HFFc6 (cell line): ENCODE data around the gene DHDH. TPM values are rescaled to one million over a fixed set of nuclear protein-coding genes. Genes with fewer than 3 reads are reported as not detected.
"Not testable (repeated sequence)": the region's sequence is repeated elsewhere in the genome, so short reads cannot be mapped to it uniquely, and the experiment has no call there.

Experiments
- DNase-seq: peaks from one replicate; pipeline ENCODE4 v3.0.0-alpha.2; 2018
- H3K27ac Mint-ChIP-seq: 2 replicates; pipeline ENCODE4 v1.8.0; 2020; ENCODE audit warnings: mild to moderate bottlenecking, mixed read lengths
- H3K27me3 Mint-ChIP-seq: 2 replicates; pipeline ENCODE4 v1.8.0; 2021; ENCODE audit warnings: mild to moderate bottlenecking, moderate library complexity, mixed read lengths; ENCODE audit not compliant: insufficient read depth
- H3K36me3 Mint-ChIP-seq: 2 replicates; pipeline ENCODE4 v1.8.0; 2021; ENCODE audit warnings: low read depth, mixed read lengths
- H3K4me1 Mint-ChIP-seq: 2 replicates; pipeline ENCODE4 v1.8.0; 2020; ENCODE audit warnings: low read depth, mixed read lengths
- H3K4me3 Mint-ChIP-seq: 2 replicates; pipeline ENCODE4 v1.8.0; 2020; ENCODE audit warnings: mild to moderate bottlenecking, moderate library complexity, mixed read lengths
- H3K9me3 Mint-ChIP-seq: 2 replicates; pipeline ENCODE4 v1.8.0; 2020; ENCODE audit warnings: mild to moderate bottlenecking, mixed read lengths
- total RNA-seq, 6 experiments: library from RNA; stranded (reverse); fragmentation: NEBNext Ultra II Directional; extraction: Animal tissue kit (Norgen Biotek cat#: 25700); gene quantifications; 2 replicates in 1 of 6; 3 replicates in 5 of 6; pipeline ENCODE4 v1.2.3, GENCODE V29; 2021
- TF ChIP-seq, protein P1 (sequence below): fragments of 200-600 bp; sonication (generic); IDR thresholded peaks from 2 replicates; pipeline ENCODE4 v1.5.0; 2021; ENCODE audit warnings: antibody characterized with exemption, mild to moderate bottlenecking

DHDH gene
- total RNA-seq, 6 experiments from 2014 or later, result not detected

DNA sequence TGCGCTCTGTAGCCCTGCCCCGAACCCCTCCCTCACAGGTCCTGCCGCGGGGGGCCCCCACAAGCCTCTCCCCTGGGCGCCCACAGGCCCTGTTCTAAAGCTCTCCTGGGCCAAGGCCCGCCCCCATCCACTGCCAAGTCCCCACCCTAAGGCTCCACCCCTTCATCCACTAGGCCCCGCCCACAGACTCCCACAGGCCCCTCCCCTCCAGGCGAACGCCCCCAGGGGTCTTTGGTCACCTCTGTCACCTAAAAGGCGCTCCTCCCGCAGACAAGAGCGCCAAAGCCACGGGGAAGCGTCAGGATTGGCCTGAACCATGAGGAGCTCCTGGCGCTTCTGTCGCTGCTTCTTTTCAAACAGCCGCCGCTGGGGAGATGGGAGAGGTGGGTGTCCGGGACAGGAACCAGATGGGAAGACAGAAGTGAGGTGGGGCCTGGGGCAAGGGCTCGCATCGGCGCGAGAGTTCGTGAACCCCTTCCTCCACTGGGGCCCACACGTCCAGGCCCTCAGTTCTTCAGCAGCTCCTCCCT is 37.2 kb upstream of the DHDH start:
- H3K27ac Mint-ChIP-seq, result no peak overlapping the region
- H3K9me3 Mint-ChIP-seq, result no peaks in the 10 kb centered on the region
- peaks cover 4% of the 10 kb centered on the region; the same call in 1 of the 2 replicates for H3K36me3 Mint-ChIP-seq
- no peak overlapping the region for H3K4me3 Mint-ChIP-seq
- peaks cover 16% of the 10 kb centered on the region for H3K4me1 Mint-ChIP-seq
- TF ChIP-seq, protein P1, sequence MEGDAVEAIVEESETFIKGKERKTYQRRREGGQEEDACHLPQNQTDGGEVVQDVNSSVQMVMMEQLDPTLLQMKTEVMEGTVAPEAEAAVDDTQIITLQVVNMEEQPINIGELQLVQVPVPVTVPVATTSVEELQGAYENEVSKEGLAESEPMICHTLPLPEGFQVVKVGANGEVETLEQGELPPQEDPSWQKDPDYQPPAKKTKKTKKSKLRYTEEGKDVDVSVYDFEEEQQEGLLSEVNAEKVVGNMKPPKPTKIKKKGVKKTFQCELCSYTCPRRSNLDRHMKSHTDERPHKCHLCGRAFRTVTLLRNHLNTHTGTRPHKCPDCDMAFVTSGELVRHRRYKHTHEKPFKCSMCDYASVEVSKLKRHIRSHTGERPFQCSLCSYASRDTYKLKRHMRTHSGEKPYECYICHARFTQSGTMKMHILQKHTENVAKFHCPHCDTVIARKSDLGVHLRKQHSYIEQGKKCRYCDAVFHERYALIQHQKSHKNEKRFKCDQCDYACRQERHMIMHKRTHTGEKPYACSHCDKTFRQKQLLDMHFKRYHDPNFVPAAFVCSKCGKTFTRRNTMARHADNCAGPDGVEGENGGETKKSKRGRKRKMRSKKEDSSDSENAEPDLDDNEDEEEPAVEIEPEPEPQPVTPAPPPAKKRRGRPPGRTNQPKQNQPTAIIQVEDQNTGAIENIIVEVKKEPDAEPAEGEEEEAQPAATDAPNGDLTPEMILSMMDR, result no peak
- H3K27me3 Mint-ChIP-seq, result peaks cover 13% of the 10 kb centered on the region
- no peak for DNase-seq

DNA sequence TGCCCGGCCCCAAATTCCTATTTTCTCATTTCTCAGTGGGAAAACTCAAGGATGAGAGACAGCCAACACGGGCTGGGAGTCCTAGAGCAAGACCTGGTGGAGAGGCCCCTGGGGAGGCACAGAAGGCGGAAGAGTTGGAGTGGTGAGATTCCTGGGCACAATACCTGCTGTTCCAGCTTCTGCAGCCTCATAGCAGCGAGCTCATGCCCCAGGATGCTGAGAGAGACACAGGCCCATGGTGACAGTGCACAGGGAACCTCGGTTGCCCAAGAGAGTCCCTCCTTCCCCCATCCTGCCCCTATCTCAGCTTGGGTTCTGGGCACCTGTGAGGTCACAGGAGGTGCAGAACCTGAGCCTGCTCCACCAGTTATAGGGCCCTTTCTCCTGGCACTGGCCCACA is 36.3 kb upstream of the DHDH start:
- Mint-ChIP-seq H3K27ac (no peak overlapping the region), H3K4me1 (peaks cover 18% of the 10 kb centered on the region), H3K36me3 (peaks cover 11% of the 10 kb centered on the region; the same call in 1 of the 2 replicates), H3K9me3 (no peaks in the 10 kb centered on the region), H3K27me3 (peaks cover 11% of the 10 kb centered on the region), H3K4me3 (no peak overlapping the region)
- TF ChIP-seq, protein P1, result no peak
- DNase-seq, result no peak

DNA sequence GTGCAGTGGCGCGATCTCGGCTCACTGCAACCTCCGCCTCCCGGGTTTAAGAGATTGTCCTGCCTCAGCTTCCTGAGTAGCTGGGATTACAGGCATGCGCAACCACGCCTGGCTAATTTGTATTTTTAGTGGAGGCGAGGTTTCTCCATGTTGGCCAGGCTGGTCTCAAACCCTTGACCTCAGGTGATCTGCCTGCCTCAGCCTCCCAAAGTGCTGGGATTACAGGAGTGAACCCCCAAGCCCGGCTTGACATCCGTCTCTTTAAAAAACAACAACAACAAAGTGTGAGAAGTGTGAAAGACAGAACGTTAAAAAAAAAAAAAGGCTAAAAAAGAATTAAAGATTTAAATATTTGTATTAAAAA is 34.1 kb upstream of the DHDH start:
- not testable (repeated sequence) for H3K9me3 Mint-ChIP-seq, DNase-seq, H3K27me3 Mint-ChIP-seq
- Mint-ChIP-seq H3K36me3 (peaks cover 16% of the 10 kb centered on the region; the same call in 1 of the 2 replicates), H3K4me3 (peak overlapping the region; percentile 99), H3K4me1 (peaks cover 18% of the 10 kb centered on the region), H3K27ac (peak overlapping the region; percentile 89)

DNA sequence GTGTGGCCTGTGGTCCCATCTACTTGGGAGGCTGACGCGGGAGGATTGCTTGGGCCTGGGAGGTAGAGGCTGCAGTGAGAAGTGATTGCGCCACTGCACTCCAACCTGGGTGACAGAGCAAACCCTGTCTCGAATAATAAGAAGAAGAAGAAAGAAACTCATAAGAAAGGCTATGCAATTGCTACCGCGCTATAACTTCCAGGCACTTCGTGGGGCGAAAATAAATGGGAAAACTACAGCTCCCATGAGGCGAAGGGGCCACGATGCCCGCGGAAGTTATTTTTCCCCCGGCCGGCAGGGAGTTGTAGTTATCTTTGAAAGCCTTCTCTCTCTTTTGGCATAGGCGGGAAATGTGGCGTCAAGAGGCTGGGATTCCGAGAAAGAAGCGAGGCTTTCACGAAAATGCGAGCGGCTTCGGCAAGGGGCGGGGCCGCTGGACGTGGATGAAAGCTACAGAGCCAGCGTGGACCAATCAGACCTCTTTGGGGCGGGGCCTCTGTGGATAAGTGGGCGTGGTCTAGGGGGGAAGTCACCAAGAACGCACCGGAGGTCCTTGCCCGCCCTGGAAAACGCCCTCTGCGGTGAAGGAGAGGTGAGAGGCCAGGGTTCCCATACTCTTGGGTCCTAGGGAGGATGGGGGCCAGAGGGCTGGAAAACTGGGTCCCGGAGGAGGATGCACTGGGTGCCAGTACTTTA is 33.6 kb upstream of the DHDH start, which contains the start of gene NUCB1:
Gene NUCB1 (plus strand): TSS at position 532 of the 696 bp plus-strand sequence. CDS start 485 bp downstream, outside the sequence.
- DNase-seq, result peak; percentile 98
- peaks cover 18% of the 10 kb centered on the region for H3K4me1 Mint-ChIP-seq
- peaks cover under 1% of the 10 kb centered on the region; the same call in 1 of the 2 replicates for H3K27me3 Mint-ChIP-seq
- TF ChIP-seq, protein P1, result peak; percentile 31
- H3K27ac Mint-ChIP-seq, result peak within 1 kb of the TSS; percentile 89
- H3K4me3 Mint-ChIP-seq, result peak within 1 kb of the TSS; percentile 99
- peaks cover 19% of the 10 kb centered on the region; the same call in 1 of the 2 replicates for H3K36me3 Mint-ChIP-seq
- H3K9me3 Mint-ChIP-seq, result no peaks in the 10 kb centered on the region

DNA sequence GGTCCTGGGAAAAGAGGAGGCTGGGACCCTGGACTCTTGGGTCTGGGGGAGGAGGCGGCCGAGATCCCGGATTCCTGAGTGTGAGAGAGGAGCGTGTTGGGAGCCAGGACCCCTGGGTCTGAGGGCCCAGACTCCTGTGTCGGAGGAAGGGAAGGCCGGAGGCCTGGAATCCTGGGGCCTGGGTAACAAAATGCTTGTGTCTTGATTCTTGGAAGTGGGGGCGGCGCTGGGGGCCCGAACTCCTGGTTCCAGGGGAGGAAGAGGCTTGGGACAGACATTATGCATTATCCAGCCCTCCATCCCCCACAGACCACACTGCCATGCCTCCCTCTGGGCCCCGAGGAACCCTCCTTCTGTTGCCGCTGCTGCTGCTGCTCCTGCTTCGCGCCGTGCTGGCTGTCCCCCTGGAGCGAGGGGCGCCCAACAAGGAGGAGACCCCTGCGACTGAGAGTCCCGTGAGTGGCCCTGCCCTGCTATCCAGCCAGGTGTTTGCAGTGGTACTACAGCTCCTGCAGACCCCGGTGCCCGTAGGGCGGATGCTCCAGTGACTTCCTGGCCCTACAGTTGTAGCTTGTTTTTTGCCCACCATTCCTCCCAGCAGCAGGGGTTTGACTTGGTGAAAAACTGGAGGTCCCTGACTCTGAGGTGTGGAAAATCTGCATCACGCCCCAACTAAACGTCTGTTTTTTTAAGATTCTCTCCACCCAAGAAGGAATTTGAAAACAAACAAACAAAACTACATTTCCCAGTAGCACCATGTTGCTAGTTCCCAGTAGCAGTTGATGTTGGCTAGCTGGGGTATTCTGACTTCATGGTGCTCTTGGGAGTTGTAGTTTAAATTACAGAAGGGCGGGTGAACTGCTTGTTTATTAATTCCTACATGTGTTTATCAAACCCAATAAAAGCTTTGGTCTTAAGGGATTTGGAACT is 32.8 kb upstream of the DHDH start:
- Mint-ChIP-seq H3K36me3 (peaks cover 24% of the 10 kb centered on the region; the same call in 1 of the 2 replicates), H3K27me3 (no peaks in the 10 kb centered on the region; the same call in 1 of the 2 replicates), H3K4me1 (peaks cover 18% of the 10 kb centered on the region), H3K27ac (peak overlapping the region; percentile 89), H3K4me3 (peak overlapping the region; percentile 99), H3K9me3 (no peaks in the 10 kb centered on the region)
- DNase-seq, result peak; percentile 26
- TF ChIP-seq, protein P1, result no peak

DNA sequence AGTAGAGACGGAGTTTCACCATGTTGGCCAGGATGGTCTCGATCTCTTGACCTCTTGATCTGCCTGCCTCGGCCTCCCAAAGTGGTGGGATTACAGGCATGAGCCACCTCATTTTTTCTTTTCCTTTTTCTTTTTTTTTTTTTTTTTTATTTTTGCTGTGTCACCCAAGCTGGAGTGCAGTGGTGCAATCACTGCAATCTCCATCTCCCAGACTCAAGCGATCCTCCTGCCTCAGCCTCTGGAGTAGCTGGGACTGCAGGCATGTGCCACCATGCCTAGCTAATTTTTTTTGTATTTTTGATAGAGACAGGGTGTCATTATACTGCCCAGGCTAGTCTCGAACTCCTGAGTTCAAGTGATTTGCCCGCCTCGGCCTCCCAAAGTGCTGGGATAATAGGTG is 31.2 kb upstream of the DHDH start:
- not testable (repeated sequence) for DNase-seq, H3K27ac Mint-ChIP-seq, H3K9me3 Mint-ChIP-seq, H3K27me3 Mint-ChIP-seq, H3K4me3 Mint-ChIP-seq
- peaks cover 18% of the 10 kb centered on the region for H3K4me1 Mint-ChIP-seq
- peaks cover 29% of the 10 kb centered on the region; the same call in 1 of the 2 replicates for H3K36me3 Mint-ChIP-seq

DNA sequence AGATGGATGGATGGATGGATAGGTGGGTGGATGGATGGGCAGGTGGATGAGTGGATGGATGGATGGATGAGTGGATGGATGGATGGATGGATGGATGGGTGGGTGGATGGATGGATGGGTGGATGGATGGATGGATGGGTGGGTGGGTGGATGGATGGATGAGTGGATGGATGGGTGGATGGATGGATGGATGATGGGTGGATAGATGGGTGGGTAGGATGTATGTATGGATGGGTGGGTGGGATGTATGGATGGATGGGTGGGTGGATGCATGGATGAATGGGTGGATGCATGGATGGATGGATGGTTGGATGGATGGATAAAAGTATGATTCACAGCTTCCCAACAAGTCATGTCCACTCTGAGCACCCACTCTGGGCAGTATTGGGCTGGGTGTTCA is 29.7 kb upstream of the DHDH start:
- H3K27ac Mint-ChIP-seq, H3K4me3 Mint-ChIP-seq, DNase-seq, H3K9me3 Mint-ChIP-seq, H3K27me3 Mint-ChIP-seq: not testable (repeated sequence)
- peaks cover 34% of the 10 kb centered on the region; the same call in 1 of the 2 replicates for H3K36me3 Mint-ChIP-seq
- H3K4me1 Mint-ChIP-seq, result peaks cover 18% of the 10 kb centered on the region
